H1 (cell line): ENCODE measurements around the gene KBTBD12. TPM values are rescaled to one million over a fixed set of nuclear protein-coding genes. Genes with fewer than 3 reads are reported as not detected.

ENCODE experiments used
- CTCF ChIA-PET: fragments of 300-600 bp; sonication (Branson Sonifier 250); formaldehyde crosslinking; loops from one replicate; lab custom pipeline; 2021; ENCODE audit not compliant: partially characterized antibody; lab: Charles Lee
- POLR2A ChIA-PET: fragments of 300-600 bp; sonication (Branson Sonifier 250); formaldehyde crosslinking; loops from one replicate; lab custom pipeline; 2021; ENCODE audit warnings: inconsistent platforms; ENCODE audit not compliant: partially characterized antibody; lab: Charles Lee
- DNase-seq, 2 experiments: peaks; one replicate each; pipeline versions ENCODE4 v3.0.0 to v3.0.0-alpha.2; 2010 to 2022; ENCODE audit warnings: low spot score in 2 of 2, low read depth in 1 of 2, mixed read lengths in 1 of 2
- FAIRE-seq: peaks from 2 replicates; lab custom pipeline; 2011; peaks lifted over from hg19 to GRCh38; lab: Jason Lieb, UNC
- H2AFZ ChIP-seq: 2 replicates; pipeline ENCODE4 v1.8.1; 2012; ENCODE audit warnings: low read length, inconsistent platforms
- H2AK5ac ChIP-seq: 2 replicates; pipeline ENCODE4 v1.6.1; 2013; ENCODE audit warnings: low read depth, low read length
- H2BK120ac ChIP-seq: replicated peaks from 2 replicates; pipeline ENCODE3; 2013; ENCODE audit warnings: low read depth, low read length, inconsistent platforms
- H2BK12ac ChIP-seq: 2 replicates; pipeline ENCODE4 v1.6.1; 2013; ENCODE audit warnings: low read depth, low read length
- H2BK15ac ChIP-seq: 2 replicates; pipeline ENCODE4 v1.6.1; 2013; ENCODE audit warnings: low read length
- H2BK20ac ChIP-seq: 2 replicates; pipeline ENCODE4 v1.6.1; 2013; ENCODE audit warnings: low read length
- H2BK5ac ChIP-seq: 2 replicates; pipeline ENCODE4 v1.6.1; 2013; ENCODE audit warnings: low read depth, low read length
- H3K14ac ChIP-seq: 2 replicates; pipeline ENCODE4 v1.6.1; 2013; ENCODE audit warnings: inconsistent platforms; ENCODE audit not compliant: insufficient read length
- H3K18ac ChIP-seq: 2 replicates; pipeline ENCODE4 v1.6.1; 2013; ENCODE audit warnings: low read length; ENCODE audit errors: extremely low read depth
- H3K23ac ChIP-seq: 2 replicates; pipeline ENCODE4 v1.6.1; 2013; ENCODE audit warnings: inconsistent platforms; ENCODE audit not compliant: insufficient read length
- H3K23me2 ChIP-seq: 2 replicates; pipeline ENCODE4 v1.6.1; 2013; ENCODE audit warnings: low read depth, low read length
- H3K27ac ChIP-seq: 2 replicates; pipeline ENCODE4 v1.6.1; 2011; ENCODE audit warnings: low read depth, low read length, inconsistent platforms
- H3K27me3 ChIP-seq, 4 experiments: replicated peaks in 1 of 4; 1 replicate in 1 of 4; 2 replicates in 3 of 4; pipeline versions ENCODE4 v1.6.1 to v1.8.1; 2011 to 2013; ENCODE audit warnings: low read length in 3 of 4, mild to moderate bottlenecking in 3 of 4, inconsistent platforms in 2 of 4, mixed read lengths in 2 of 4, moderate library complexity in 1 of 4; ENCODE audit not compliant: control insufficient read depth in 3 of 4, insufficient read depth in 3 of 4; ENCODE audit errors: extremely low read depth in 1 of 4
- H3K36me3 ChIP-seq, 4 experiments: 2 replicates each; pipeline versions ENCODE4 v1.6.1 to v1.8.1; 2011 to 2013; ENCODE audit warnings: mild to moderate bottlenecking in 4 of 4, low read length in 3 of 4, moderate library complexity in 2 of 4, control low read depth in 1 of 4, inconsistent platforms in 1 of 4; ENCODE audit not compliant: insufficient read depth in 4 of 4, control insufficient read depth in 2 of 4
- H3K4ac ChIP-seq: replicated peaks from 2 replicates; pipeline ENCODE3; 2013; ENCODE audit warnings: low read length, low read depth, mixed read lengths, inconsistent platforms; ENCODE audit not compliant: insufficient read length
- H3K4me1 ChIP-seq, 4 experiments: replicated peaks in 1 of 4; 1 replicate in 1 of 4; 2 replicates in 3 of 4; pipeline versions ENCODE4 v1.6.1 to v1.8.1; 2011 to 2013; ENCODE audit warnings: low read length in 3 of 4, inconsistent platforms in 2 of 4, mixed read lengths in 1 of 4; ENCODE audit not compliant: insufficient read depth in 4 of 4, control insufficient read depth in 3 of 4
- H3K4me2 ChIP-seq, 2 experiments: 2 replicates each; pipeline versions ENCODE4 v1.6.1 to v1.8.1; 2011 to 2013; ENCODE audit warnings: low read depth in 2 of 2, low read length in 2 of 2, control low read depth in 1 of 2, inconsistent platforms in 1 of 2, mild to moderate bottlenecking in 1 of 2; ENCODE audit not compliant: insufficient read depth in 1 of 2
- H3K4me3 ChIP-seq, 4 experiments: fragments of 200-600, 300-600 bp in 1 of 4; sonication (generic), shearing (Covaris generic), sonication (Bioruptor Twin) in 1 of 4; 2 replicates each; pipeline versions ENCODE4 v1.5.1 to v1.8.1; 2011 to 2016; ENCODE audit warnings: low read length in 4 of 4, low read depth in 3 of 4, control low read depth in 2 of 4, inconsistent platforms in 2 of 4, mild to moderate bottlenecking in 2 of 4, mixed read lengths in 1 of 4, moderate library complexity in 1 of 4; ENCODE audit not compliant: insufficient read depth in 2 of 4; ENCODE audit errors: extremely low read depth in 1 of 4
- H3K56ac ChIP-seq: replicated peaks from 2 replicates; pipeline ENCODE3; 2013; ENCODE audit warnings: low read depth, mild to moderate bottlenecking, mixed read lengths, low read length, inconsistent platforms; ENCODE audit not compliant: insufficient read length
- H3K79me1 ChIP-seq: 2 replicates; pipeline ENCODE4 v1.6.1; 2013; ENCODE audit warnings: low read depth, low read length, control low read depth
- H3K79me2 ChIP-seq, 2 experiments: 2 replicates each; pipeline versions ENCODE4 v1.6.1 to v1.8.1; 2012 to 2013; ENCODE audit warnings: low read length in 2 of 2, mild to moderate bottlenecking in 2 of 2, inconsistent platforms in 1 of 2; ENCODE audit not compliant: insufficient read depth in 2 of 2, control insufficient read depth in 1 of 2
- H3K9ac ChIP-seq, 4 experiments: replicated peaks in 1 of 4; 1 replicate in 1 of 4; 2 replicates in 3 of 4; pipeline versions ENCODE4 v1.6.1 to v1.8.1; 2011 to 2013; ENCODE audit warnings: low read depth in 3 of 4, low read length in 3 of 4, control low read depth in 2 of 4, mild to moderate bottlenecking in 2 of 4, moderate library complexity in 2 of 4, inconsistent platforms in 1 of 4; ENCODE audit errors: extremely low read depth in 1 of 4
- H3K9me3 ChIP-seq, 2 experiments: 2 replicates each; pipeline versions ENCODE4 v1.6.1 to v1.8.1; 2012 to 2013; ENCODE audit warnings: mild to moderate bottlenecking in 2 of 2, moderate library complexity in 2 of 2, control low read depth in 1 of 2, inconsistent platforms in 1 of 2, low read depth in 1 of 2, low read length in 1 of 2, mixed read lengths in 1 of 2; ENCODE audit not compliant: insufficient read depth in 2 of 2
- H4K20me1 ChIP-seq, 2 experiments: replicated peaks in 1 of 2; 2 replicates each; pipeline versions ENCODE3 to v1.8.1; 2011 to 2013; ENCODE audit warnings: inconsistent platforms in 2 of 2, low read length in 2 of 2, mild to moderate bottlenecking in 1 of 2; ENCODE audit not compliant: insufficient read depth in 2 of 2, control insufficient read depth in 1 of 2
- H4K5ac ChIP-seq: 2 replicates; pipeline ENCODE4 v1.6.1; 2013; ENCODE audit warnings: low read length, low read depth, mixed read lengths, inconsistent platforms; ENCODE audit not compliant: insufficient read length
- H4K8ac ChIP-seq: 2 replicates; pipeline ENCODE4 v1.8.0; 2013; ENCODE audit warnings: mild to moderate bottlenecking, moderate library complexity, low read length, inconsistent platforms; ENCODE audit not compliant: insufficient read depth; ENCODE audit errors: extremely low read depth
- H4K91ac ChIP-seq: replicated peaks from 2 replicates; pipeline ENCODE3; 2013; ENCODE audit warnings: low read length, mixed read lengths, inconsistent platforms; ENCODE audit not compliant: insufficient read length
- KDM4A ChIP-seq: IDR thresholded peaks from one replicate; pipeline ENCODE4 v1.7.1; 2012; ENCODE audit warnings: low read depth, mild to moderate bottlenecking, moderate library complexity, low read length, inconsistent platforms; ENCODE audit not compliant: severe bottlenecking
- TCF12 ChIP-seq: IDR thresholded peaks from 2 replicates; pipeline ENCODE4 v1.6.1; 2011; ENCODE audit warnings: low read depth, mild to moderate bottlenecking, low read length
- WGBS, 2 experiments: shearing (Covaris generic) in 1 of 2; methylation state at CpG; one replicate each; pipeline versions ENCODE4 v1.1.6 to v1.1.7; 2013 to 2015; ENCODE audit warnings: low lambda C conversion rate in 2 of 2, mixed read lengths in 2 of 2, inconsistent platforms in 1 of 2, low coverage in 1 of 2, missing lambda C conversion rate in 1 of 2; ENCODE audit not compliant: insufficient replicate concordance in 2 of 2, insufficient coverage in 1 of 2, insufficient read length in 1 of 2; ENCODE audit errors: extremely low coverage in 1 of 2, missing lambda C conversion rate in 1 of 2; 5-methylcytosine and 5-hydroxymethylcytosine counted together
- polyA plus RNA-seq, 7 experiments: library from polyadenylated mRNA; depleted of rRNA in 3 of 7; stranded (reverse) in 5 of 7; unstranded in 2 of 7; fragments of >200 nt in 5 of 7; fragments of 200-250 nt in 2 of 7; gene quantifications; 1 replicate in 5 of 7; 2 replicates in 1 of 7; 4 replicates in 1 of 7; pipeline versions ENCODE4 v1.2.1 to v1.2.3, GENCODE V29; 2011 to 2013; ENCODE audit warnings: missing spikeins in 2 of 7, mixed read lengths in 2 of 7
- total RNA-seq: library from RNA; stranded (reverse); fragmentation: NEBNext Ultra II Directional; extraction: Animal tissue kit (Norgen Biotek cat#: 25700); gene quantifications from 2 replicates; pipeline ENCODE4 v1.2.1, GENCODE V29; 2021

The KBTBD12 gene
- total and polyA plus RNA-seq, 2 of the 8 experiments (the other 6 are each of a cell fraction or from before 2014, with no cell fraction given): 0.33 to 0.63 TPM

DNA sequence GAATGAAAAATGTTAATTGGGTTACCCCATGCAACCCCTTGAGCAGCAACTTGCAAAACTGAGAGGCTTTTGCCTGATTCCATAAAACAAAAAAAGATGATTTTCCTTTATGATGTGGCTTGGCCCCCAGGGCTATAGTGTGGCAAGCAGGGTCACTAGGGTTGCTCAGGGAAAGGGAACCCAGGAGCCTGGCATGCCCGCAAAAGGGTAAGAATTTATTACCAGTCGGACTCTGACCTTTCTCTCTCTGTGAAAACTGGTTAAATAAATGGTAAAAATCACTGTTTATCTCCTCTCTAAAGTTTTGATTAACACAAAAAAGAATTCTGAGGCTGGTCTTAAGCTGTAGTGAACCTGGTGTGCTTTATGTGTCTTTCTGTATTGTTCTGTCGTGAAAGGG is 99.5 kb downstream of the KBTBD12 start:
- Histone ChIP-seq H2BK20ac (no peak overlapping the region), H3K23ac (no peak overlapping the region), H3K14ac (no peak overlapping the region), H2AK5ac (no peak overlapping the region), H2BK5ac (no peak overlapping the region), H3K4ac (no peak overlapping the region), H3K4me2 (no peak overlapping the region), H3K23me2 (no peaks in the 10 kb centered on the region), H3K18ac (no peak overlapping the region), H4K5ac (no peak overlapping the region), H3K4me3 (no peak overlapping the region), H3K9ac (no peak overlapping the region), H3K79me2 (no peaks in the 10 kb centered on the region), H3K4me1 (peaks cover 0 to 3% (median 0%) of the 10 kb centered on the region in 4 experiments; a peak in 1 of 7 replicates), H3K9me3 (peaks cover 4 to 5% of the 10 kb centered on the region in 2 experiments; a peak in 3 of 4 replicates), H2BK120ac (no peak overlapping the region), H4K91ac (no peak overlapping the region), H4K8ac (no peak overlapping the region), H2AFZ (no peak overlapping the region), H3K27me3 (no peaks in the 10 kb centered on the region), H2BK15ac (no peak overlapping the region), H3K36me3 (no peaks in the 10 kb centered on the region), H2BK12ac (no peak overlapping the region), H3K56ac (no peak overlapping the region), H3K79me1 (no peaks in the 10 kb centered on the region), H3K27ac (no peak overlapping the region), H4K20me1 (no peaks in the 10 kb centered on the region)
- FAIRE-seq (no peak), DNase-seq (no peak)
- 93% methylated on average over 3 of the region's 3 CpGs; no CpG with 5 or more reads in 1 of the 2 experiments for WGBS, 2 experiments
- POLR2A ChIA-PET: no interaction called here
- no peak for TF ChIP-seq KDM4A
- TF ChIP-seq TCF12: no peak
- CTCF ChIA-PET: no interaction called here
